Nephron (organoid): ENCODE data around the gene MYEOV.

ENCODE experiments used
- H3K27ac Mint-ChIP-seq, 3 experiments: 2 replicates each; pipeline ENCODE4 v1.8.0; 2020; ENCODE audit warnings: mixed read lengths in 3 of 3, mild to moderate bottlenecking in 2 of 3, moderate library complexity in 1 of 3
- H3K27me3 Mint-ChIP-seq: 2 replicates; pipeline ENCODE4 v1.8.0; 2021; ENCODE audit warnings: low read depth, mild to moderate bottlenecking, moderate library complexity, mixed read lengths
- H3K36me3 Mint-ChIP-seq: 2 replicates; pipeline ENCODE4 v1.8.0; 2020; ENCODE audit warnings: low read depth, mixed read lengths
- H3K4me1 Mint-ChIP-seq: 2 replicates; pipeline ENCODE4 v1.8.0; 2020; ENCODE audit warnings: mixed read lengths
- H3K4me3 Mint-ChIP-seq, 3 experiments: 2 replicates each; pipeline ENCODE4 v1.8.0; 2020; ENCODE audit warnings: mild to moderate bottlenecking in 3 of 3, mixed read lengths in 3 of 3, moderate library complexity in 2 of 3
- H3K9me3 Mint-ChIP-seq: 2 replicates; pipeline ENCODE4 v1.8.0; 2020; ENCODE audit warnings: mixed read lengths
- TF ChIP-seq, protein P1 (sequence below), 3 experiments: fragments of 200-600 bp; sonication (generic); IDR thresholded peaks; one replicate each; pipeline ENCODE4 v1.5.0; 2021; ENCODE audit warnings: antibody characterized with exemption in 3 of 3; ENCODE audit not compliant: unreplicated experiment in 3 of 3

The MYEOV gene

DNA sequence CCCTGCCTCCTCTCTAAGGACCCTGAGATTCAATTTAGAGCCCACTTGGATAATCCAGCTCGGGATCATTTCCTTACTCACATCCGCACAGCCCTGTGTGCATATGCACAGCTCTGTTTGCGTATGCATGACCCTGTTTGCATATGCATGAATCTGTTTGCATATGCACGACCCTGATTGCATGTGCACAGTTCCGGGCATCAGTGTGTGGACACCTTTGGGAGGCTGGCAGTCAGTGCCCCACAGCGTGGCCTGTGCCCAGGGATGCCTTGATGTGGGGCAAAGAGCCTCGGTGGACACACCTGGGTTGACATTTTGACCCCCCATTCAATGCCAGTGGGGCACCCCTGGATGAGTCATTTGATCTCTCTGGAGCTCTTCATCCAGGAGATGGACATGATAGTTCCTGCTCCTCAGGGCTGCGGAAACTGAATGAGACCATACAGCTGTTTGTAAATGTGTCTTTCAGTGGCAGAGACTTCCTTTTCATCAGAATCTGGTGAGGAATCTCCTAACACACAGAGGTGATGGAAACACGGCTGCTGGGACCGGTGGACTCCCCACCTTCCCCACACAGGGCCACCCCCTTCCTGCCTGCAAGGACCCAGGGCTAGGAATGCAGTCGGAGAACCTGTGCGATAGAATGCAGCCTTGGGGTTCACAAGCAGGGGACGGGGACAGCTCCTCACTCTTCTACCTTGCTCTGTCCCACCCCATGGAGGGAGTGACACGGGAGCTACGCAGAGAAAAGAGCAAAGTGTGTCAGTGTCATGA is 41.2 kb downstream of the MYEOV start:
- Mint-ChIP-seq H3K36me3 (peaks cover 4% of the 10 kb centered on the region), H3K4me3 (no peak overlapping the region), H3K4me1 (peaks cover 10% of the 10 kb centered on the region), H3K27ac (no peak overlapping the region), H3K9me3 (peaks cover 4% of the 10 kb centered on the region), H3K27me3 (peaks cover 10% of the 10 kb centered on the region)
- TF ChIP-seq, protein P1, sequence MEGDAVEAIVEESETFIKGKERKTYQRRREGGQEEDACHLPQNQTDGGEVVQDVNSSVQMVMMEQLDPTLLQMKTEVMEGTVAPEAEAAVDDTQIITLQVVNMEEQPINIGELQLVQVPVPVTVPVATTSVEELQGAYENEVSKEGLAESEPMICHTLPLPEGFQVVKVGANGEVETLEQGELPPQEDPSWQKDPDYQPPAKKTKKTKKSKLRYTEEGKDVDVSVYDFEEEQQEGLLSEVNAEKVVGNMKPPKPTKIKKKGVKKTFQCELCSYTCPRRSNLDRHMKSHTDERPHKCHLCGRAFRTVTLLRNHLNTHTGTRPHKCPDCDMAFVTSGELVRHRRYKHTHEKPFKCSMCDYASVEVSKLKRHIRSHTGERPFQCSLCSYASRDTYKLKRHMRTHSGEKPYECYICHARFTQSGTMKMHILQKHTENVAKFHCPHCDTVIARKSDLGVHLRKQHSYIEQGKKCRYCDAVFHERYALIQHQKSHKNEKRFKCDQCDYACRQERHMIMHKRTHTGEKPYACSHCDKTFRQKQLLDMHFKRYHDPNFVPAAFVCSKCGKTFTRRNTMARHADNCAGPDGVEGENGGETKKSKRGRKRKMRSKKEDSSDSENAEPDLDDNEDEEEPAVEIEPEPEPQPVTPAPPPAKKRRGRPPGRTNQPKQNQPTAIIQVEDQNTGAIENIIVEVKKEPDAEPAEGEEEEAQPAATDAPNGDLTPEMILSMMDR (IDR thresholded peaks at IDR 0.05; ENCODE audit: unreplicated experiment in 3 of 3): no peak

DNA sequence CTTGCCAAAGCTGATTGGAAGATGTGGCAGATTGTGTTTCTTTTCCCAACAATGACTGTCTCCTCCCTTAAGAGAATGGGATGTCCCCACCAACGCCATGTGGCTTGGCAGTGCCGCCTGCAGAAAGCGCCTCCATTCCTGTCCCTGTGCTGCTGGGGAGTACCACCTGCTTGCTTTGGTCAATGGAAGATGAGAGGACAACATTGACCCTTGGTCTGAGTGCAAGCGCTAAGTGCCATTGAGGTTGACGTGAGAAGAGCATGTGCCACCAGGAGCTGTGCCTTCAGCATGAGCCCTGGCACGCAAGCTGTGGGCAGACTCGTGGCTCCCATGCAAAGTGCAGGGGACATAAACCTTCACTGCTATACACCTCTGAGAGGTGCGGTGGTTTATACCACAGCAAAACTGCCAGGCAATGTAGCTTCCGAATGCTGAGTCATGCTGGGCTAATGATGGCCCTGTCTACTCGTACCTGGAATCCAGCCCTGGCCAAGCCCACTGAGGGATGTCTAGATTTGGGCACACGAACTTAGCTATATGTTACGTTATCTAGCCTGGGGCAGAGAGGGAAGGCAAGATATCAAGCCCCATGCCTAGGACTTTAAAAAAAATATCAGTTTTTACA is 41.9 kb downstream of the MYEOV start:
- Mint-ChIP-seq H3K27ac (no peak overlapping the region), H3K4me3 (no peak overlapping the region), H3K4me1 (peaks cover 10% of the 10 kb centered on the region), H3K27me3 (peaks cover 10% of the 10 kb centered on the region), H3K9me3 (peaks cover 4% of the 10 kb centered on the region), H3K36me3 (peaks cover 4% of the 10 kb centered on the region)
- TF ChIP-seq, protein P1 (IDR thresholded peaks at IDR 0.05; ENCODE audit: unreplicated experiment in 3 of 3): no peak

- no peak overlapping the region for H3K4me3 Mint-ChIP-seq
- H3K9me3 Mint-ChIP-seq: peaks cover 4% of the 10 kb centered on the region
- H3K27me3 Mint-ChIP-seq: peaks cover 10% of the 10 kb centered on the region
- TF ChIP-seq, protein P1 (IDR thresholded peaks at IDR 0.05; ENCODE audit: unreplicated experiment in 3 of 3): no peak
- H3K4me1 Mint-ChIP-seq: peaks cover 10% of the 10 kb centered on the region
- peaks cover 4% of the 10 kb centered on the region for H3K36me3 Mint-ChIP-seq
- no peak overlapping the region for H3K27ac Mint-ChIP-seq
Measured at GRCh38 chr11:69337211-69337721, 43.3 kb downstream of the MYEOV start.

GRCh38 chr11:69339041-69339733 is 45.2 kb downstream of the MYEOV start:
- Mint-ChIP-seq H3K4me3 (no peak overlapping the region), H3K27me3 (peaks cover 13% of the 10 kb centered on the region), H3K27ac (no peak overlapping the region)

DNA sequence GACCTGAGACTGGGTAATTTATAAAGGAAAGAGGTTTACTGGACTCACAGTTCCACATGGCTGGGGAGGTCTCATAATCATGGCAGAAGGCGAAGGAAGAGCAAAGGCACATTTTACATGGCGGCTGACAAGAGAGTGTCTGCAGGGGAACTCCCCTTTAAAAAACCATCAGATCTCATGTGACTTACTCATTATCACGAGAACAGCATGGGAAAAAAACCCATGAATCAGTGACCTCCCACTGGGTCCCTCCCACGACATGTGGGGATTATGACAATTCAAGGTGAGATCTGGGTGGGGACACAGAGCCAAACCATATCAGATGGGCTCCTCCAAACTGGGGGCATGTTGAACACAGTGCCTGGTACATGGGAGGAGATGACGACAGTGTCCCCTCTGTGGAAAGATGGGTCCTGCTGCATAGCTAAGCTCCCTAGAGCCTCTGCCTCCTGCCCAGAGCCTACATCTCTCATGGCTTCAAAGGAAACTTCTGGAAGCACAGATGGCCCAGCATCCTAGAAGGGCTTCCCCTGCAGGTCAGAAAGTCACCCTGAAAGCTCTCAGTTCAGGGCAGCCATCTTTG is 46.1 kb downstream of the MYEOV start:
- peaks cover 4% of the 10 kb centered on the region for H3K36me3 Mint-ChIP-seq
- H3K9me3 Mint-ChIP-seq: peaks cover 4% of the 10 kb centered on the region
- H3K4me3 Mint-ChIP-seq: no peak overlapping the region
- no peak overlapping the region for H3K27ac Mint-ChIP-seq
- peaks cover 5% of the 10 kb centered on the region for H3K4me1 Mint-ChIP-seq
- peaks cover 16% of the 10 kb centered on the region for H3K27me3 Mint-ChIP-seq
- TF ChIP-seq, protein P1 (IDR thresholded peaks at IDR 0.05; ENCODE audit: unreplicated experiment in 3 of 3): no peak

More at GRCh38 chr11:69339041-69339733, 45.2 kb downstream of the MYEOV start:
- peaks cover 4% of the 10 kb centered on the region for H3K36me3 Mint-ChIP-seq
- peaks cover 5% of the 10 kb centered on the region for H3K4me1 Mint-ChIP-seq
- peaks cover 4% of the 10 kb centered on the region for H3K9me3 Mint-ChIP-seq
- TF ChIP-seq, protein P1 (IDR thresholded peaks at IDR 0.05; ENCODE audit: unreplicated experiment in 3 of 3): no peak
